GM12878 (cell line): ENCODE measurements around the gene C5AR1. TPM values are rescaled to one million over a fixed set of nuclear protein-coding genes. Genes with fewer than 3 reads are reported as not detected.
A peak's percentile ranks its signal among the peaks of the same experiment; 100 is the strongest.

Source experiments
- BRCA1 ChIP-seq: IDR thresholded peaks from 2 replicates; pipeline ENCODE4 v1.6.1; 2011; ENCODE audit warnings: low read depth, low read length, improper control_type of control experiment
- CREM ChIP-seq: IDR thresholded peaks from 2 replicates; pipeline ENCODE4 v1.6.1; 2014; ENCODE audit warnings: antibody characterized with exemption, low read depth
- EED ChIP-seq: sonication (generic); IDR thresholded peaks from 2 replicates; pipeline ENCODE4 v1.6.1; 2016; ENCODE audit warnings: antibody characterized with exemption, low read depth
- GATAD2B ChIP-seq: fragments of 450-650 bp; conservative IDR thresholded peaks from 2 replicates; pipeline ENCODE4 v1.6.1; 2017; ENCODE audit warnings: low read depth, mild to moderate bottlenecking, moderate library complexity
- MLLT1 ChIP-seq: fragments of 450-650 bp; IDR thresholded peaks from 2 replicates; pipeline ENCODE4 v1.6.1; 2016; ENCODE audit warnings: mild to moderate bottlenecking
- MYC ChIP-seq: IDR thresholded peaks from 2 replicates; pipeline ENCODE4 v1.6.1; 2011; ENCODE audit warnings: mild to moderate bottlenecking, low read length, moderate library complexity, inconsistent platforms; ENCODE audit not compliant: insufficient read depth, insufficient replicate concordance, insufficient read length, severe bottlenecking
- NFIC ChIP-seq: IDR thresholded peaks from 2 replicates; pipeline ENCODE4 v1.6.1; 2012; ENCODE audit warnings: low read depth, mild to moderate bottlenecking, inconsistent platforms, low read length, moderate library complexity
- POLR2A ChIP-seq: IDR thresholded peaks from 2 replicates; pipeline ENCODE4 v1.6.1; 2011; ENCODE audit warnings: low read depth, mild to moderate bottlenecking, low read length
- SP1 ChIP-seq: IDR thresholded peaks from one replicate; pipeline ENCODE4 v1.6.1; 2011; ENCODE audit warnings: low read depth, low read length
- SREBF1 ChIP-seq: IDR thresholded peaks from 2 replicates; pipeline ENCODE4 v1.6.1; 2012; ENCODE audit warnings: mild to moderate bottlenecking, low read length
- STAT3 ChIP-seq: IDR thresholded peaks from 2 replicates; pipeline ENCODE4 v1.6.1; 2011; ENCODE audit warnings: low read depth, low read length, improper control_type of control experiment
- TAF1 ChIP-seq: IDR thresholded peaks from 2 replicates; pipeline ENCODE4 v1.6.1; 2011; ENCODE audit warnings: mild to moderate bottlenecking, low read depth, low read length, borderline replicate concordance
- TCF12 ChIP-seq: IDR thresholded peaks from 2 replicates; pipeline ENCODE4 v1.6.1; 2011; ENCODE audit warnings: low read depth, mild to moderate bottlenecking, low read length
- YBX1 ChIP-seq: fragments of 450-650 bp; IDR thresholded peaks from 2 replicates; pipeline ENCODE4 v1.6.1; 2016; ENCODE audit warnings: antibody characterized with exemption
- ZNF592 ChIP-seq: fragments of 450-650 bp; IDR thresholded peaks from 2 replicates; pipeline ENCODE4 v1.6.1; 2017; ENCODE audit warnings: mild to moderate bottlenecking, moderate library complexity
- polyA plus RNA-seq, 11 experiments: library from polyadenylated mRNA; depleted of rRNA in 4 of 11; unstranded in 6 of 11; stranded (reverse) in 5 of 11; fragments of >200 nt; fragmentation: Nextera tagmentation in 4 of 11; fragmentation: Illumina TruSeq in 1 of 11; extraction: Ambion mirVana in 4 of 11; extraction: Trizol in 1 of 11; gene quantifications; 1 replicate in 1 of 11; 2 replicates in 10 of 11; pipeline versions ENCODE4 v1.2.1 to v1.2.3, GENCODE V29; 2011 to 2016; ENCODE audit warnings: inconsistent platforms in 2 of 11, missing spikeins in 2 of 11, low read depth in 1 of 11
- total RNA-seq, 4 experiments: library from RNA; depleted of rRNA in 3 of 4; stranded (reverse); fragments of >200 nt in 3 of 4; fragmentation: Illumina TruSeq in 1 of 4; extraction: Trizol in 1 of 4; gene quantifications; 2 replicates each; pipeline versions ENCODE4 v1.2.1 to v1.2.3, GENCODE V29; 2013 to 2021
- TF ChIP-seq, protein P1 (sequence below): IDR thresholded peaks from 2 replicates; pipeline ENCODE4 v1.6.1; 2011; ENCODE audit warnings: mild to moderate bottlenecking, low read depth, low read length, moderate library complexity; ENCODE audit not compliant: insufficient replicate concordance
- TF ChIP-seq, protein P2 (sequence below): fragments of 450-650 bp; IDR thresholded peaks from 2 replicates; pipeline ENCODE4 v1.6.1; 2018; ENCODE audit warnings: borderline replicate concordance, mild to moderate bottlenecking; ENCODE audit not compliant: partially characterized antibody
- TF ChIP-seq, protein P3 (sequence below): fragments of 450-650 bp; IDR thresholded peaks from 2 replicates; pipeline ENCODE4 v1.6.1; 2017; ENCODE audit warnings: mild to moderate bottlenecking

C5AR1 gene
- total and polyA plus RNA-seq, 10 of the 15 experiments (the other 5 are each of a cell fraction or from before 2014, with no cell fraction given), result 0.04 to 1.5 (median 0.18) TPM

GRCh38 chr19:47274071-47274890 is 35.4 kb upstream of the C5AR1 start, which contains the start of gene INAFM1 (continued):
- peak; percentile 58; the same call in 1 of the 2 replicates for TF ChIP-seq BRCA1
- TF ChIP-seq YBX1, result no peak
- TF ChIP-seq, protein P1, sequence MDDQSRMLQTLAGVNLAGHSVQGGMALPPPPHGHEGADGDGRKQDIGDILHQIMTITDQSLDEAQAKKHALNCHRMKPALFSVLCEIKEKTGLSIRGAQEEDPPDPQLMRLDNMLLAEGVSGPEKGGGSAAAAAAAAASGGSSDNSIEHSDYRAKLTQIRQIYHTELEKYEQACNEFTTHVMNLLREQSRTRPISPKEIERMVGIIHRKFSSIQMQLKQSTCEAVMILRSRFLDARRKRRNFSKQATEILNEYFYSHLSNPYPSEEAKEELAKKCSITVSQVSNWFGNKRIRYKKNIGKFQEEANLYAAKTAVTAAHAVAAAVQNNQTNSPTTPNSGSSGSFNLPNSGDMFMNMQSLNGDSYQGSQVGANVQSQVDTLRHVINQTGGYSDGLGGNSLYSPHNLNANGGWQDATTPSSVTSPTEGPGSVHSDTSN, result no peak
- TF ChIP-seq, protein P2, sequence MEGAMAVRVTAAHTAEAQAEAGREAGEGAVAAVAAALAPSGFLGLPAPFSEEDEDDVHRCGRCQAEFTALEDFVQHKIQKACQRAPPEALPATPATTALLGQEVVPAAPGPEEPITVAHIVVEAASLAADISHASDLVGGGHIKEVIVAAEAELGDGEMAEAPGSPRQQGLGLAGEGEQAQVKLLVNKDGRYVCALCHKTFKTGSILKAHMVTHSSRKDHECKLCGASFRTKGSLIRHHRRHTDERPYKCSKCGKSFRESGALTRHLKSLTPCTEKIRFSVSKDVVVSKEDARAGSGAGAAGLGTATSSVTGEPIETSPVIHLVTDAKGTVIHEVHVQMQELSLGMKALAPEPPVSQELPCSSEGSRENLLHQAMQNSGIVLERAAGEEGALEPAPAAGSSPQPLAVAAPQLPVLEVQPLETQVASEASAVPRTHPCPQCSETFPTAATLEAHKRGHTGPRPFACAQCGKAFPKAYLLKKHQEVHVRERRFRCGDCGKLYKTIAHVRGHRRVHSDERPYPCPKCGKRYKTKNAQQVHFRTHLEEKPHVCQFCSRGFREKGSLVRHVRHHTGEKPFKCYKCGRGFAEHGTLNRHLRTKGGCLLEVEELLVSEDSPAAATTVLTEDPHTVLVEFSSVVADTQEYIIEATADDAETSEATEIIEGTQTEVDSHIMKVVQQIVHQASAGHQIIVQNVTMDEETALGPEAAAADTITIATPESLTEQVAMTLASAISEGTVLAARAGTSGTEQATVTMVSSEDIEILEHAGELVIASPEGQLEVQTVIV, result peak; percentile 37
- TF ChIP-seq POLR2A, result peak; percentile 83
- no peak for TF ChIP-seq GATAD2B
- TF ChIP-seq SREBF1, result no peak
- TF ChIP-seq MLLT1, result no peak
- TF ChIP-seq EED, result no peak
- TF ChIP-seq ZNF592, result no peak
- TF ChIP-seq TAF1, result no peak
- TF ChIP-seq, protein P3, sequence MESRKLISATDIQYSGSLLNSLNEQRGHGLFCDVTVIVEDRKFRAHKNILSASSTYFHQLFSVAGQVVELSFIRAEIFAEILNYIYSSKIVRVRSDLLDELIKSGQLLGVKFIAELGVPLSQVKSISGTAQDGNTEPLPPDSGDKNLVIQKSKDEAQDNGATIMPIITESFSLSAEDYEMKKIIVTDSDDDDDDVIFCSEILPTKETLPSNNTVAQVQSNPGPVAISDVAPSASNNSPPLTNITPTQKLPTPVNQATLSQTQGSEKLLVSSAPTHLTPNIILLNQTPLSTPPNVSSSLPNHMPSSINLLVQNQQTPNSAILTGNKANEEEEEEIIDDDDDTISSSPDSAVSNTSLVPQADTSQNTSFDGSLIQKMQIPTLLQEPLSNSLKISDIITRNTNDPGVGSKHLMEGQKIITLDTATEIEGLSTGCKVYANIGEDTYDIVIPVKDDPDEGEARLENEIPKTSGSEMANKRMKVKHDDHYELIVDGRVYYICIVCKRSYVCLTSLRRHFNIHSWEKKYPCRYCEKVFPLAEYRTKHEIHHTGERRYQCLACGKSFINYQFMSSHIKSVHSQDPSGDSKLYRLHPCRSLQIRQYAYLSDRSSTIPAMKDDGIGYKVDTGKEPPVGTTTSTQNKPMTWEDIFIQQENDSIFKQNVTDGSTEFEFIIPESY, result no peak
- no peak for TF ChIP-seq MYC
- TF ChIP-seq NFIC, result no peak
- TF ChIP-seq CREM, result no peak
- no peak for TF ChIP-seq TCF12
- no peak for TF ChIP-seq STAT3
- TF ChIP-seq SP1, result peak; percentile 68
